8988T (cell line): ENCODE results near the gene CDH11.

ENCODE experiments used
- DNase-seq: peaks from one replicate; pipeline ENCODE4 v3.0.0; 2011

CDH11 gene

GRCh38 chr16:65068151-65068740, 53.6 kb downstream of the CDH11 start:
- DNase-seq = no peak

GRCh38 chr16:65066651-65067050, 55.2 kb downstream of the CDH11 start:
- no peak for DNase-seq

DNA sequence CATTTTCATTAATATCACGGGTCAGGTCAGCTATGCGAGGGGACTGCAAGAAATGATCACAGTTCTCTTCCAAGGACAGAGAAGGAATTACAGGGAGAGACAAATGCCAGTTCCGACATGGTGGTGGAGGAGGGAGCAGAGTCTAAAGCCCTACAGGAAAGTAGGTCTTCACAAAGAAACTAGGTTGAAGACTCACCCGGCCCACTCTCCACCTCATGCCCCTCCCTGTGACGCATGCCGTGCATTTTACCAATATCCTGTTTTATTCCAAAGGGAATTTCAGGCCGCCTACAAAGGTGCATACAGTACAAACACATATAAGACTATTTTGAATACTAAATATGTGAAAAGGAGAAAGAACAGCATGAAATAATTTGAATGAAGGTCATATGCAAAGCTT, 56.8 kb downstream of the CDH11 start:
- DNase-seq = no peak

DNA sequence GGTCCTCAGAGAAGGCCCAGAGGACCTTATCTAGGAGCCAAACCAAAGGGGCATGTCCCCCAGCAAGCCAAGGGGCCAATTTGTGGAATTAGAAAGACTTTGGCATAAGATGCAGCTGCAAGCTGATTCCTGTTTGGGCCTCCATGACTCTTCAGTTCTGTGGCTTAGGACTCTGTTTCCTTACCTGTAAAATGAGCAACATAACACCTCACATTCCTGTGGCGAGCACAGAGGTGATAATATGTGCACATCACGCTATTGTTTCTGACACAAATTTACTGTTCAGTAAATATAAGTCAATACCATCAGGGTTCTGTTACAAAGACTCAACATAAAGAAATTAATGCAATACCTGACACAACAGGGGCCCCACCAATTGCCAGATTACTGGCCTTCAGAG, 57.7 kb downstream of the CDH11 start:
- DNase-seq = no peak

- DNase-seq = no peak
Observed at GRCh38 chr16:65062736-65063583, 58.9 kb downstream of the CDH11 start.

- no peak for DNase-seq
Observed at GRCh38 chr16:65061935-65062518, 59.8 kb downstream of the CDH11 start.

GRCh38 chr16:65061263-65061662, 60.6 kb downstream of the CDH11 start:
- DNase-seq = no peak

DNA sequence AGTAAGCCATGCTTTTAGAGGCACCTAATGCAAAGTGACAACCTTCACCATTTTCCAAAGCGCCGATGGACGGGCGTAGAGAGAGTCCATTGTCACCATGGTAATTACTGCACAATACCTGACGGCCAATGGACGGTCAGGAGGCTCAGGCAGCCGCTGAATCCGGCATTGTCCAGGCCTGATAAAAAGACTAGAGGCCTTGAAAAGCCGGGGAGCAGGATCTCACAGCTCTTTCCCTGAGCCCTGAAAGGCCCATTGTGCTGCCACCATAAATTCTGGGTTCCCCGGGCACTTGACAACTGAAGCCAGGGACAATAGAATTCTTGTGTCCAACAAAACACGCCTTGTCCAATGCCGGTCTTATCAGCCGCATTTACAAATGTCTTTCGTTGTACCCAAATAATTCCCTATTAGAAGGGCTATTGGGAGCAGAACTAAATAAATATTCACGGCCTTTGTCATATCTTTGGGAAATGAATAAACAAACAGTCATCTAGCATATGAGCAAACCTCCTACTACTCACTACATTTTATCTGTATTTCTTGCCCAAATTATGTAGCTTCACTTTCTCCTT, 62.4 kb downstream of the CDH11 start:
- no peak for DNase-seq

DNA sequence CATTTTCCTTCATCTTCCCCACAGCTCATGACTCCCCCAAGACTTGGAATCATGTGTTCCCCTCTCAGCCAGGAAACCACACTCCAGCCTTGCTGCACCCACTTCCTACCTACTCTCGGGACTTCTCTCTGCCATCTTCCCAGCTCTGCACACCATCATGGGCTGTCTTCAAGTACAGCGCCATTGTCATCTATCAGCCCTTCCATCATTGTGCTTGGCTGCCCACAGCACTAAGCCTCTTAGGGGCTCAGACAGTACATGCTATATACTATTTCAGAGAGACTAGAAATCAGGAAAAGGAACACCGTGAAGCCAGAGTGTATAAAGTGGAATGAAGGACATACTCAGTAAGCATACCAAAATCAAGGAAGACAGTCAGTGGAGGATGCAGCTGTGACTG, 64.7 kb downstream of the CDH11 start:
- no peak for DNase-seq

- DNase-seq = no peak
Observed at GRCh38 chr16:65054457-65054856, 67.4 kb downstream of the CDH11 start.

DNA sequence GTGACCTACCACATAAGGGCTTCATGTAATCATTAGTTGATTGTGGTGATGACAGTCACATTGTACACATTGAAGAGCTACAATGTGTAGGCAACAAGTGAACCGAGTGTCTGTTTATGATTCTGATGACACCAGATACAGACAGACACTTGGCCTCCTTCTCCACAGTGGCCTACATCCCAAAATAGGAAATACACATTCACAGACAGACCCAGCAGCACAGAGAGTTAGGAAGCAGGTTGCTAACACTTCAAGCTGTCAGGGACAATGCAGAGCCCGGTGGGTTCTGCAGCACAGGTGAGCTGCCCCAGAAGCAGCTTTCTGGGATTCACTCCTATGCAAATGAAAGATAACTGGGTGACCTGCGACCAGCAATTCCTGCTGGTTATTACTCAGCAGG, 72.2 kb downstream of the CDH11 start:
- no peak for DNase-seq

- DNase-seq = no peak
Observed at GRCh38 chr16:65045961-65046360, 75.9 kb downstream of the CDH11 start.

DNA sequence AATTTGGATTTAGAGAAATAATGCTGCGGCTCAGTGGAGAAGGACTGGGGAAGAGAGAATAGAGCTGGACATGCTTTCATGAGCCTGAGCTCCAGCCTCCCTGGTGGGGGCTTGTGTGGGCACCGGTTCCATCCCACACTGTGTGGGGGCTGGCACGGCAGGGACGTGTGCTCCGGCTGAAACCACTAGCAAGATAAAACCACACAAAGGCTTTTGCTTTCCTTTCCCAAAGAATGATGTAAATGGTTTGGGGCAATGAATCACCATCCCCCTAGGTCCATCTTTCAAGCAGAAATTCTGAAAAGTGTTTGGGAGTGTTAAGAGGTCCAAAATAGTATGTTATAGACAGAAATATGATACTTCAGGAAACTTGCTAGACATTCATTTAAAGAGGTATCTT, 77.0 kb downstream of the CDH11 start:
- no peak for DNase-seq

GRCh38 chr16:65044026-65044425, 77.8 kb downstream of the CDH11 start:
- DNase-seq = no peak

GRCh38 chr16:65042438-65043365, 79.2 kb downstream of the CDH11 start:
- no peak for DNase-seq

GRCh38 chr16:65041667-65042066, 80.2 kb downstream of the CDH11 start:
- DNase-seq = no peak

GRCh38 chr16:65038100-65038499, 83.8 kb downstream of the CDH11 start:
- no peak for DNase-seq

- no peak for DNase-seq
Observed at GRCh38 chr16:65037556-65037955, 84.3 kb downstream of the CDH11 start.

- no peak for DNase-seq
Observed at GRCh38 chr16:65034915-65035314, 86.9 kb downstream of the CDH11 start.

DNA sequence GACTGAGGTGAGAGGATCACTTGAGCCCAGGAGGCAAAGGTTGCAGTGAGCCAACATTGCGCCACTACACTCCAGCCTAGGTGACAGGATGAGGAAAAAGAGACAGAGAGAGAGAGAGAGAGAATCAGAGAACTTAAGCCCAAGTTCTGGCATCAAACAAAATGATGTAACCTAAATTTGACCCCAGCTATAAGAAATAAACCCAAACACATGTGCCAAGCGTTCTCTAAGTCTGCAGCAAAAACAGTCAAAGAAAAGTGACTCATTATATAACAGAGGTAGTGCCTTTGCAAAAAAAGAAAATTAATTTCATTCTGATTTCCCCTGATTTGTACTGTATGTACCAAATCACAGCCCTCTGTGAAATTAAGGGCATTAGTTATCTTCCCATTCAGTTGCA, 89.5 kb downstream of the CDH11 start:
- DNase-seq = no peak

DNA sequence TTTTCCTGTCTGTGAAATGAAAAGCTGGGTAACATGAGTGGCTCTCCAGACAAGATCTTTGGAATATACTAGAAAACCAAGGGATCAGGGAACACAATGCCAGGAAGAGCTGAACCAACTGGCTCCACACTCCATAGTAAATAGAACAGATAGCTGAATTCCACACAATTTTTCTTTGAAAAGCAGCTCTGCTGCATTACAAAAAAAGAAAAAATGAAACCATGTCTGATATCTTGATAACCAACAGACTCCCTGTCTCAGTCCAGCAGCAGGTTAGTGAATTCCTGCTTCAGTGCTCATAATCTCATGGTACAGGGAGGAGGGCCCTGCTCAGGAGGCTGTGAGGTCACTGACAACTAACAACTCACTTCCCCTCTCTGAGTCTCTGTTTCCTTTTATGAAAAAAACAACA, 97.1 kb downstream of the CDH11 start:
- DNase-seq = no peak

GRCh38 chr16:65023802-65024201, 98.1 kb downstream of the CDH11 start:
- DNase-seq = no peak
